ENCODE results near the gene ZDHHC23. TPM values are rescaled to one million over a fixed set of nuclear protein-coding genes. Genes with fewer than 3 reads are reported as not detected.

Gene ZDHHC23, protein sequence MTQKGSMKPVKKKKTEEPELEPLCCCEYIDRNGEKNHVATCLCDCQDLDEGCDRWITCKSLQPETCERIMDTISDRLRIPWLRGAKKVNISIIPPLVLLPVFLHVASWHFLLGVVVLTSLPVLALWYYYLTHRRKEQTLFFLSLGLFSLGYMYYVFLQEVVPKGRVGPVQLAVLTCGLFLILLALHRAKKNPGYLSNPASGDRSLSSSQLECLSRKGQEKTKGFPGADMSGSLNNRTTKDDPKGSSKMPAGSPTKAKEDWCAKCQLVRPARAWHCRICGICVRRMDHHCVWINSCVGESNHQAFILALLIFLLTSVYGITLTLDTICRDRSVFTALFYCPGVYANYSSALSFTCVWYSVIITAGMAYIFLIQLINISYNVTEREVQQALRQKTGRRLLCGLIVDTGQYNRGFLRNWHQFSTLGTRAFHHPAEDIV
- 1 to 10 TPM in 3 of 4 donors, under 1 TPM in 1; 0.92 to 3.5 (median 2.3) TPM for total RNA-seq

- intact Hi-C loops (cut with DNase I; ENCODE audit: low total_unique reads): loop anchor here (1.0 to 5.0 kb wide), 3 partner anchors 109 to 249 kb away; partner anchors contain the start of genes ATP6V1A, CCDC191, NAA50 and QTRT2
- TF ChIP-seq POLR2A (IDR thresholded peaks at IDR 0.05): peak in 1 of 2 donors; percentile 24
- TF ChIP-seq, protein P1, sequence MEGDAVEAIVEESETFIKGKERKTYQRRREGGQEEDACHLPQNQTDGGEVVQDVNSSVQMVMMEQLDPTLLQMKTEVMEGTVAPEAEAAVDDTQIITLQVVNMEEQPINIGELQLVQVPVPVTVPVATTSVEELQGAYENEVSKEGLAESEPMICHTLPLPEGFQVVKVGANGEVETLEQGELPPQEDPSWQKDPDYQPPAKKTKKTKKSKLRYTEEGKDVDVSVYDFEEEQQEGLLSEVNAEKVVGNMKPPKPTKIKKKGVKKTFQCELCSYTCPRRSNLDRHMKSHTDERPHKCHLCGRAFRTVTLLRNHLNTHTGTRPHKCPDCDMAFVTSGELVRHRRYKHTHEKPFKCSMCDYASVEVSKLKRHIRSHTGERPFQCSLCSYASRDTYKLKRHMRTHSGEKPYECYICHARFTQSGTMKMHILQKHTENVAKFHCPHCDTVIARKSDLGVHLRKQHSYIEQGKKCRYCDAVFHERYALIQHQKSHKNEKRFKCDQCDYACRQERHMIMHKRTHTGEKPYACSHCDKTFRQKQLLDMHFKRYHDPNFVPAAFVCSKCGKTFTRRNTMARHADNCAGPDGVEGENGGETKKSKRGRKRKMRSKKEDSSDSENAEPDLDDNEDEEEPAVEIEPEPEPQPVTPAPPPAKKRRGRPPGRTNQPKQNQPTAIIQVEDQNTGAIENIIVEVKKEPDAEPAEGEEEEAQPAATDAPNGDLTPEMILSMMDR (IDR thresholded peaks at IDR 0.05 in 4 of 5, conservative IDR thresholded peaks at IDR 0.05 in 1 of 5): no peak
- in situ Hi-C loops (cut with MboI; ENCODE audit: low sequenced_read_pairs in 4 of 4): no loop called here
- DNase-seq (peak; percentile 67 to 78), ATAC-seq (peak; percentile 84 to 91)
- Histone ChIP-seq H3K27me3 (no peaks in the 10 kb centered on the region), H3K27ac (peak within 1 kb of the TSS; percentile 68 to 80 (median 72)), H3K9me3 (no peaks in the 10 kb centered on the region), H3K36me3 (no peaks in the 10 kb centered on the region), H3K4me1 (peaks cover 0 to 2% of the 10 kb centered on the region in 2 donors), H3K4me3 (peak within 1 kb of the TSS; percentile 77 to 86 (median 80))
Measured at GRCh38 chr3:113947372-113948014, at the start of gene ZDHHC23. ZDHHC23 (plus strand) TSS chr3:113948013; CDS start chr3:113948803, 790 bp downstream.

- TF ChIP-seq, protein P1 (IDR thresholded peaks at IDR 0.05 in 4 of 5, conservative IDR thresholded peaks at IDR 0.05 in 1 of 5): no peak
- TF ChIP-seq POLR2A (IDR thresholded peaks at IDR 0.05): no peak
- Histone ChIP-seq H3K4me3 (no peak overlapping the region), H3K27ac (no peak overlapping the region), H3K9me3 (no peaks in the 10 kb centered on the region), H3K36me3 (no peaks in the 10 kb centered on the region), H3K4me1 (peaks cover 5% of the 10 kb centered on the region in 2 donors), H3K27me3 (no peaks in the 10 kb centered on the region)
- DNase-seq: no peak
- in situ Hi-C loops (cut with MboI; ENCODE audit: low sequenced_read_pairs in 4 of 4) (no loop called here), intact Hi-C loops (cut with DNase I; ENCODE audit: low total_unique reads) (no loop called here)
- no peak for ATAC-seq
Measured at GRCh38 chr3:113898892-113899291, 48.9 kb upstream of the ZDHHC23 start.

- ATAC-seq (no peak), DNase-seq (no peak)
- Histone ChIP-seq H3K27me3 (no peaks in the 10 kb centered on the region), H3K4me1 (no peaks in the 10 kb centered on the region), H3K4me3 (no peak overlapping the region), H3K36me3 (no peaks in the 10 kb centered on the region), H3K27ac (no peak overlapping the region), H3K9me3 (no peaks in the 10 kb centered on the region)
- intact Hi-C loops (cut with DNase I; ENCODE audit: low total_unique reads) (no loop called here), in situ Hi-C loops (cut with MboI; ENCODE audit: low sequenced_read_pairs in 4 of 4) (no loop called here)
- TF ChIP-seq, protein P1 (IDR thresholded peaks at IDR 0.05 in 4 of 5, conservative IDR thresholded peaks at IDR 0.05 in 1 of 5): no peak
- TF ChIP-seq POLR2A (IDR thresholded peaks at IDR 0.05): no peak
Measured at GRCh38 chr3:113906568-113907140, 41.2 kb upstream of the ZDHHC23 start.

- in situ Hi-C loops (cut with MboI; ENCODE audit: low sequenced_read_pairs in 4 of 4) (no loop called here), intact Hi-C loops (cut with DNase I; ENCODE audit: low total_unique reads) (no loop called here)
- H3K36me3 ChIP-seq: no peaks in the 10 kb centered on the region
- H3K9me3 ChIP-seq: no peaks in the 10 kb centered on the region
- DNase-seq: no peak
- H3K27me3 ChIP-seq: no peaks in the 10 kb centered on the region
- TF ChIP-seq, protein P1 (IDR thresholded peaks at IDR 0.05 in 4 of 5, conservative IDR thresholded peaks at IDR 0.05 in 1 of 5): no peak
- no peak for TF ChIP-seq POLR2A (IDR thresholded peaks at IDR 0.05)
- no peak for ATAC-seq
- H3K4me1 ChIP-seq: no peaks in the 10 kb centered on the region
- H3K4me3 ChIP-seq: no peak overlapping the region
- no peak overlapping the region for H3K27ac ChIP-seq
Measured at GRCh38 chr3:113908133-113908532, 39.7 kb upstream of the ZDHHC23 start.

Data from gastrocnemius medialis (tissue), 4 donors.